Bone marrow (tissue), 2 donors: ENCODE data around the gene ZNF521.

Source experiments
- DNase-seq, 2 donors: peaks; one replicate each; lab custom pipeline; 2025; lab: John Stamatoyannopoulos, UW

Gene ZNF521

DNA sequence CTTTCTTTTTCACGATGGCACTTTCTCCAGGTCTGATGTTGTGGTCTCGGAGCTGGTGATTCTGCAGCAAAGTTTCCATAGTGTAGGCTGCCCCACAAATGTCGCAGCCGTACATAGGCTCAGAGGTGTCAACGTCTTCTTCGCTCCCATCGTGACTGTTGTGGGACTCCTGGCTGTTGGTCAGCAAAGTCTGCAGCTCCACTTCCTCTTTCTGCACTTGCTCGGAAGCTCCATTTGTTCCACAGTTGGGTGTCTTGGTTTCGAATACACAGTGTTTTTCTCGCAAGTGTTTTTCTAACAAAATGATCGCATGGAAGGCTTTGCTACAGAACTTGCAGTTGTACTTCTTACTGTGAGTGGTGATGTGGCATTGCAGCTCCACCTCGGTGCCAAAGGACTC lies 126.8 kb downstream of the ZNF521 start:
- peak in 1 of 2 donors; percentile 47 for DNase-seq

DNA sequence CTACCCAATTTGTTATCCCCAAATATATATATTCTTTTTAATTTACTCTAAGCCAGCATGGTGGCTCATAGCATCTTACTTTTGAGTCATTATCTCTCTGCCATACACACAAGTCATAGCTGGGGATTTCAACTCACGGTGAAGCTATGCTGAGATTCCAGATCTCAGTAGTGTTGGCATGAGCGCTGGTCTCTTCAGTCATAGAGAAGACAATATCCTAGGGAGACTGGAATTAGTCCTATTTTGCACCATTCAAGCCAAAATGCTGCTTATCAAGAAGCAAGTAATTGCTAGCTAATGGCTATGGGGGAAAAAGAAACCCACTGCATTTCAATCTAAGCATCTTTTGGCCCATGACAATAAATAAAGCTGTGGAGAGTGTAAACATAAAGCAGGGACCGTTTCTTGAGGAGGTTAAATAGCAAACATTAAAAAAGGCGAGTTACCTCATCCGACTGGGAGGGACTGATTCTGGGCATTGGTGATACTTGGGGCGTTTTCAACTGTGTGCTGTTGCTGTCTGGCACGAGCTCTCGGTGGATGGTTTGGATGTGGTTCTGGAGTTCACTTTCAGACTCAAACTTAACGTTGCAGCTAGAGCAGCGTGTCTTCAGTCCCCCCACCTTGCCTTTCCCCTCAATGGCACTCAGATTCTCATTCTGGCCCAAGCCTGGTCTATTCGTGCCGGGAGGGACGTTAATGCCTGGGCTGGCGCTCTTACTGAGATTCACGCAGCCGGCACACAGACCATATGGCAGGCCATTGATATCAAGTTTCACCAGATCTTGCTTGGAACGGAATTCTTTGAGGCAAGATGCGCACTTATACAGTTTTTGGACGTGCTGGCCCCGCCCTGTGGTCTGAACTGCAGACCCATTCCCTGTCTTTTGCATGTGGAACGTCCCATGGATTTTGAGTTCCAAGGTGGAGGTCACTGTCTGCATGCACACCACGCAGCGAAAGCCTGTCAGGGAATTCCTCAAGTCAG lies 127.8 kb downstream of the ZNF521 start:
- DNase-seq: no peak

DNA sequence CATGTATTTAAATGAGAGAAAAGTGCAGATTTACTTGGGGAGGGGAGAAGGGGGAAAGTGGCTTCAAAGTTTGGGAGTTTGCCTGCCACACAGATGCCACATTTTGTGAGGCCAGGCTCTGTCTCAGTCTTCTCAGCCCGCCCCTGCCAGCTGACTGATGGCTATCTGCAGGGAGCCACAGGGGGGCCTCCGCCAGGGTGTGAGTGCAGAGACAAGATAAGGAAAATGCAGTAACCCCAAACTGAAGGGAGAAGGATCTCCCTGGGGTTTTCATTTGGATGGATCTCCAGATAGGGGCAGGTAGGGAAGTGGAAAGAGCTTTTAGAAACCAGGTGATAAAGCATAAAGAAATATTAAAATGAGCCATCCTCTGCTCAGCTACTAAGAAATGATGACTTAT lies 128.8 kb downstream of the ZNF521 start:
- peak in 1 of 2 donors; percentile 58 for DNase-seq

DNA sequence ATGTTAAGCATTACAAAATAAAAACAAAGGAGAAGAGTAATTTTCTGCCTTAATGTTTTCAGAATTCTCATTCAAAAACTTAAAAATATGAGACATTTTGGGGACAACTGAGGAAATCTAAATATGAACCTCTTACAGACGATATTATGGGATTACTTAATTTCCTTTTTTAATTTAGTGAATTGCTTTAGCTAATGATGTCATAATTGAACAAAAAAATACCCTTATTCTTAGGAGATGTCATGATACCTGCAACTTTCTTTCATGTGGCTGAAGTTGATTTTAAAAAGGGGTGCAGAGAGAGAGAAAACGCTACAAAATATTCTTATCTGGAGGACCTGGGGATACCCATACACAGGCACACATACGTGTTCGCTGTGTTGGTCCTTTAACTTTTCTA lies 129.3 kb downstream of the ZNF521 start:
- DNase-seq: no peak

DNA sequence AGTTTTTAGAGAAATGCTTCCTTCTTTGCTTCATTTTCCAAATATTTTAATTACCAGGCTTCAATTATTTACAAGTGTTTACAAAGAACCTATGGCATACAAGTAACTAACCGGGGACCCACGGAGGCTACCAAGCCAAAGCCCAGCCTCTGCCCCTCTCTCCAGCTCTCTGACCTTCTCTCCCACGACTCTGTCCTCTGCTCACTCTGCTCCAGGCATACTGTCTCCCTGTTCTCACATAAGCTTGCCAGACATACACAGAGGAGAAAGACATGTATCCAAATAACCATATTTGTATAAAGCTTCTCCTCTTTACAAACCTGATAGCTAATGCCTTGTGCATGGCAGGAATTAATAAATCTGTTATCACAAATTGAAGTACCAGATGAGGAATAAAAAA lies 141.3 kb downstream of the ZNF521 start:
- no peak for DNase-seq

DNA sequence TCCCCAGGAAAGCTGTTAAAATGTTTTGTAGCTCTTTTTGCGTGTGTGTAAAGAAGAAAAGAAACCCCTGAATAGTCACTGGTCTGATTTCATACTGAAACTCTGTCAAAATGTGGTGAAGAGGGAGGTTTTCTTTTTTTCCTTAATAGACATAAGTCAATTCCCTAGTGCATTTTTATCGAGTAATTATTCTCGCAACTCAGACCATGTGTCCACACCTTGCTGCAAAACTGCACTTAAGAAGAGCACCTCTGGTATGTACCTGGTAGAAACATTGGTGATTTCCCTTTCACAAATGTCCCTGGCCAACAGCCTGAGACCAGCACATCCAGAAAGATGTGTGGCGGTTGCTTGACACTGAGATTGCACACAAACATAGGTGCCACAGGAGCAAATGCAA lies 159.9 kb downstream of the ZNF521 start:
- no peak for DNase-seq

DNA sequence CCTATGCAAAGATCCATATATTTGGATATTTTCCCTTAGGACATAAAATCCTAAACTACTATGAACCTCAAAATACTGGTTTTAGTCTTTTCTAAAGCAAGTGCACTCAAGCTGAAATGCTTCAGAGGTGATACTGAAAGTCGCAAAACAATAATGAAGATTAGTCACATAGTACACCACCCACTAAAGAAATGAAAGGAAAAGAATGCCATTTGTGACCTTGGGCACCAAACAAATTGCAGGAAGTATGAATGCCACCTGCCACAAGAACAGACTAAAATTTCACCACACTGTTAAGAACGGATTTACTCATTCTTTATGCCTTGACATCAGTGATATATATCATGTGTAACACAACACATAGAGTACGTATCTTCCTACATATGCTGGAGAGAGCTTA lies 161.5 kb downstream of the ZNF521 start:
- peak in 1 of 2 donors; percentile 63 for DNase-seq

DNA sequence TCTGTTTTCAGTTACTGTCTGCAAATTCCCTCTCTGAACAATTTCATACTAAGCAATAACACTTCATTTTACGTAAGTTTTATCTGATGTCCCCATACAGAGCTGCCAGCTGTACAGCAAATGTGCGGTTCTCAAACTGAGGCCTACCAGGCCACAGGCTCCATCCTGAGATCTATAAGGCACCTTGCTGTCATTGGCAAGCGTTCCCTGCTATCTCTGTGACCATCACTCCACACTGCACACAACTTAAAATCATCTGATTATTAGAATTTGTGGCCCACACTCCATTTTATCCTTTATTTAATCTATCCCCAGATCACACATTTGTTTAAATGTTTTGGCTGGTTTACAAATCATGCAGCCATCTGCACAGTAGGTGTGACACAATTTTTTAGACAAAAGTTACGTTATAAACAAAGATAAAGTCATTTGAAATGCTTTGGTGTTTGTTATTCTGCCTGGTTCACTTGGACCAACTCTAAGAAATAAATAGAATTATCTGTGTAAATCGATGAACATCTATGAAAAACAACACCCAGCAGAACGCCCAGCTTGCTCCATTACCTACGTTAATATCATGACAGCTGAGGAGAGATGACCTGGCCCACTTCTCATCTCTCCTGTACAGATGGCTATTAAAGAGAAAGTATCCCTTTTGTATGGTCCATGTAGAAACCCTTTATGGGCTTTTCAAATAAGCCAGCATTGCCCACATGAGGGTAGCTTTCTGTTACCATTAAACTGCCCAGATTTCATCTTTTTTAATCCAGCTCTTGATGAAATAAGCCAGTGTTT lies 162.4 kb downstream of the ZNF521 start:
- DNase-seq: no peak

DNA sequence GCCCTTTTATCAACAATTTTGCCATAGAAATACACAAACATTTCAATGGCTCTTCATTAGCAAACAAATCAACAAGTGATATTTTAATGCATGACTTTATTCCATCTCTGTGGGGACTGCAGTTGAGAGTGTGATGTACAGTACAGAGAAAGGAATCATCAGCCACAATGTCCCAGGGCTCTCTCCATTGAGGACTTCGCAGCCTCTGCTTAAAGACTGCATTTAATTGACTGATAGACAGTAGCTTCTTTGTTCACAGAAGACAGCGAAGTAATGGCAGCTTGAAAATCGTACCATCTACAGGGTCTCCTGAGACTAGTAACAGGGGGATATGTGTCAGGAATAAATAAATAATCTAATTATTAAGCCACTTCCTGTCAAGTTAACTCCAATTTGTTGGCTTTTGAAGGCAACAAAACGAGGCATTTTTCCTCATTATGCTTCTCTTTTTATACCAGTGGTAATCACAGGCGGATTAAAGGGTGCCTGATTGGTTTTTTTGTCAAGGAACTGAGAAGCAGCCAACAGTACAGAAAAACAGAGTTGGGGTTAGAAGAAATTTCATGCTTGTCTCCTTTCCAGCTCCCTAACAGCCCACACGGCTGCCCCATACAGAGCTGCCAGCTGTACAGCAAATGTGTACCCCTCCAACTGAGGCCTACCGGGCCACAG lies 164.3 kb downstream of the ZNF521 start:
- no peak for DNase-seq

DNA sequence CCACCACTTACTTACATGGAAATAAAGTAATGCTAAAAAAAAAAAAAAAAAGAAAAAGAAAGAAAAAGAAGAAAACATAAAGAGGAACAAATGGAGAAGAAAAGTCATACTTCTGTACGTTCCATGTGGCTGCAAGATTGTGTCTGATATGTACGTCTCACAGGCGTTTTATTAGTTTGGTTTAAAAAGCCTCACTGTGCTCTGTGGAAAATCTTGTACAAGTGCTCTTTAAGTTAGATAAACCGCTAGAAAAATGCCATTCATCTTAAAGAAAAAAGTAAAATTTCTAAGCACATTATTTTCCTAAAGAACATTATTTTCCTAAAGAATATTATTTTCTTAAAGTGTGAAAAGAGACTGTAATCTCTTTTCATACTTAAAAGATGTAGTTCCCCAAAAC lies 165.1 kb downstream of the ZNF521 start:
- DNase-seq: no peak

DNA sequence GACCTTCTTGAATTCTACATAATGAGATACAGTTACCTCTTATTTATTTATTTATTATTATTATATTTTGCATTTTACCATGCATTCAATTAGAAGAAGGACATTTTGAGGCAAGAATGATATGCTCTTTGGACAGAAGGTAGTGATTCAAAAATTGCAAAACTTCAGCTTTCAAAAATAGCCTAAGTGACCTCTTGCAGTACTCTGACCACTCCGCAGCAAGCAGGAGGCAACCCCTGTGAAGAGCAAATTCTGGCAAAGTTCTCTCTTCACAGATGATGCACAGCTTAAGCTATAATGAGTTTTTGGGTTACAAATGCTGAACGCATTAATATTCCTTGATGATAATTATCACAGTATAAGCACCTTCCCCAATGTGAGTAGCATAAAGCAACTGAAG lies 170.0 kb downstream of the ZNF521 start:
- no peak for DNase-seq

DNA sequence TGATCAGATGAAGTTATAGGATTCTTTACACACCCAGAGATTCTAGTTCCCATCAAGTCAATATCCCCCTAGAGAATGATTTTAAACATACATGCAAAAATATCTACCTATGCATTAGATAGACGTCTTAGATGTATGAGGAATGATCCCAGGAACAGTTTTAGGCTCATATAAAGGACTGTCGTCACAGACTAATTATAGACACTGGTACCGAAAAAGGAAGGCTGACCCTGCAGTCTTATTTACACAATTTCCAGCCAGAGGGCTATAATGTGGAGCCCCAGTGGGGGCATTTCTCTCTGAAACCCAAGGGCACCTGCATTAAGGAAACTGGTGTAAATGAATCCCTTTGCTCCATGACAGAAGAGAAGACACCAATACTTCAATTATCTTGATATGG lies 170.4 kb downstream of the ZNF521 start:
- no peak for DNase-seq

DNA sequence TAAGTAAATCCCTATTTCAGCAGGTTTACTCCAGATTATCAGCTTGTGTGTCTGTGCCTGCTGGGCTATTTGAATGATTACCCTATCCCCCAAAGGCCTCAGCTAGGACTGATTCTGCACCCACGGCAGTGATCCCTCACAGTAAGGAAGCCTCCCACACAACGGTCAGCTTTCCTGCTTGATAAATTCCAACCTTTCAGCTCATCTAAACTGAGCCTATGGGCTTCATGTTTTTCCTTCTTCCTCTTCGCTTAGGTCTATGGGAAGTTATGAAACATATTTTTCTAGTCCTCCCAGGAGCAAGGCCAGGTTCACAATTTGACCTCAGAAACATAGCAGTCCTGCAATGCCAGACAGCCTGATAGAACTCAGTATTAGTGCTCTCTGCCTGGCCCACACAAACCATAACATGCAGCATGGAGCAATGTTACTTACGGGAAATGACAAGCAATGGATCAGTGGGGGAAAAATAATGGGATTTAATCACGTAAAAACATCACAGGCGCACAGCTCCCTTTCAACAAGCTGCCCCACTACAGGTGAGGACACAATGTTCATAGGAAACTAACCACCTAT lies 170.9 kb downstream of the ZNF521 start:
- no peak for DNase-seq

DNA sequence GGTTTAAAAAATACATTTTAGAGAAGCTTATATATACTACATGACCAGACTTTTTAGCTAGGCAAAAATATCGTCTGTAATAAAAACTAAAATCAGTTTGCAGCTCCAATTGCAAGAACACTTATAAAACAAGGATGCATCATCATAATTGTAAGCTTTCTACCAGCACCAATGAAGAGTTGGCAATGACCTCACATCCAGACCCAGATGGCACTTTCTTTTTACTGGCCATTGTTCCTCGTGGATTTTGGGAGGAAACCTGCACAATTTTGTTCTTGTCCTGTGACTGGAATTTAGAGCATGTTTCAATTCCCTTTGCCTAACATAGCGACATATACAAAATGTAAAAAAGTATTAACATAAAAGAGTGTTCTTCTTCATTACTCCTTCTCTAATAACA lies 174.3 kb downstream of the ZNF521 start:
- no peak for DNase-seq

DNA sequence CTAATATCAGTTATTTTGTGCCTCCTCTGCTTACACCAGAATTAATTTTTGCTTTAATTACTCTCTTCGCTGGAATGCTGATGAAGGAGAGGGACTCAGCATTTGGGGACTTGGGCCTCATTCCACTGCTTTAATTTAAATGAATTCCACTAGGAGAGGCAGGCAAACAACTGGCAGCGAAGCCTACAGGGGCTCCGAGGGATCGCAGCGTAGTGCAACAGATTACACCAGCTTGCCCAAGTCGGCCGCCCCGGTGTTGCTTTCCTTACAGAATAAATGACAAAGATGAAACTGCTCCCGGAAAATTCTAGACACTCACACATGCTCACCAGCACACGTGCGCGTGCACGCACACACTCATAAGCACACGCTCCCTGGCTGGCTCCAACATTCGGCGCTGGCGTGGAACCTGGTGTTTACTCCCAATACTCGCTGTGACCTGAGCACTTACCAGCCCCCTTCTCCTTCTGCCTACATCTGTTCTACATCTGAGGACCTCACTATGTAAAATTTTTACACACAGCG lies 175.4 kb downstream of the ZNF521 start:
- DNase-seq: no peak

DNA sequence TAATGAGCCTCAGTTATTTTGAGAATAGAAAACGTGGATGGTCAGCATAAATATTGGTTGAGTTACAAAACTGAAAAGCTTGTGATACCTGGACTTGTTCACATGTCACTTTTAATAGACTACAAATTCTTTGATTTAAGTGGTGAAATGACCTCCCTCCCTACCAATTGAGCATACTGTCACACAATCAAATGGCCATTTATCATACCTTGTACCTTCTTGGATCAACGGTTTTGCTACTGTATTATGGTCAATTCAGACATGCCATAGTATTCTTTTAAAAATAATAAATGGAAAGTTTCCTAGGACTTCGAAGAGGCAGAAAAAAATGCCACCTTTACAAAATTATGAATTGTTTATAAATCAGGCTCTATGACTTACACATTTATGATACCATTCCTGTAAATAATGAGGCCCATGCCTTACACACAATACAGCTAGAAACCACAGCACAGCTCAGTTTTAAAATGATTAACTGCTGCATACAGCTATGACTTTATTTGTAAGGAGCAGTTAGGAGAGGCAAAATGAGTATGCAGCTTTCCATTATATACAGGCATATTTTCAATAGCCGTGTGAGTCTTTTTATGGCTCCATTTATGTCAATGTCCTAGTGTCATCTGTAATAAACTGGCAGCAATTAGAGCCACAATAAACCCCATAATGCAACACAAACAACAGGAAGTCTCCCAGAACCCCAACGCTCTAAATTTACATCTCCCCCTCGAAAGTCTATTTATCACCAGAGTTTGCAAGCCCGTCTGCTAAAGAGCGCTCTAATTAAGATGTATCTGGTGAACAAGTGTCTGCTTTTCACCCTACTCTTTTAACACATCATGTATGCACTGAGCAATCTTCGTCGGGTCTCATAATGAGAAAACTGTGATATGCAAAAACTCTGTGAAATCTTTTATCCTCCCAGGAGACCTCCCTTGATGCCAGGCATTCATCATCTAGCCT lies 176.1 kb downstream of the ZNF521 start:
- no peak for DNase-seq

DNA sequence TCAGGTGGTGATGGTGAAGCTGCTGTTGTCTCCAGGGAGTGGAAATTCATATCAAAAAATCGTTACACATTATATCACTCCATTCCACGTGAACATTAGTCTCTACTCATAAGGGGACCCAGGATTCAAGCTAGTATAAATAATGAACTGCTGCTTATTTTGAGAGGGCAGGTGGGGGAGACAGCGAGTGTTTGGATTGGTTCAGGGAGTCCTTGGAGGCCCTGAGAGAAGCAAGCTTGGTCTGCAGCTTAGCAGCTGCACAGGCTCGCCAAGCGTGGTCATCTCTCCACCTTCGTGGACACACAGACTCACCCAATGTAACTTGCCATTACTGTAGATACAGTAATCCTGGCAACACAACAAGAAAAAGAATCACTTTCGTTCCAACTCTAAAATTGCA lies 177.6 kb downstream of the ZNF521 start:
- no peak for DNase-seq

DNA sequence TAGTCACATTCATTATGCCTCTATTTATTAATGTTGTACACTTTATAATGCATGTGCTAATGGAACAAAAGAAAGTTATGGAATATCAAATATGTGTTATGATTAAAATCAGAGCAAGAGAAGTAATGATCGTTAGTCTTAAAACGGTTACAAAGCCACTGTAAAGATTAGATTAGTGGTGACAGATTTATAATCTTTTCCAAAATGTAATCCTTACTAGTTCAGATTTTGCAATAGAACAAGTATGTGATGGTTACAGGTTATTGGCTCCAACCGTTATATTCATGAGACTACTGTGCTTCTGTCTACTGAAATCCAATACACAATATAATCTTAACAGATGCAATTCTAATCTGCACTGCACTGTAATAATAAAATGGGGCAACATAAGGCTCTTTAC lies 180.6 kb downstream of the ZNF521 start:
- no peak for DNase-seq

DNA sequence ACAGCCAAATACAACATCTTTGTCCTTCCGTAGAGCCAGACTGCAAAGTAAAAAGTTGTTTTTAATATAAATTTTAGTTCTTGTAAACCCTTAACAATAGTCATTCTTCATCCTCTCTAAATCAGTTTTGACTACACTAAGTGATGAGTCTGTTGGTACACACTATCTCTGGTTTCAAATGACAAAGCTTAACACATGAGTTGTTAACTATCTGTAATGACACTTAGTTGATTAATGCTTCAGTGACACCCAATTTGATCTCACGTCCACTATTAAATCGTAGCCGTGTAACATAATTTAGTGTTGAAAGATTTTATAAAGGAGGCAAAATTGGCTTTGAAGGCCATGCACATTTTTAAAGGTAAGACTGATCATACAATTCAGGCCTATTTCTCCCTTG lies 181.6 kb downstream of the ZNF521 start:
- no peak for DNase-seq

DNA sequence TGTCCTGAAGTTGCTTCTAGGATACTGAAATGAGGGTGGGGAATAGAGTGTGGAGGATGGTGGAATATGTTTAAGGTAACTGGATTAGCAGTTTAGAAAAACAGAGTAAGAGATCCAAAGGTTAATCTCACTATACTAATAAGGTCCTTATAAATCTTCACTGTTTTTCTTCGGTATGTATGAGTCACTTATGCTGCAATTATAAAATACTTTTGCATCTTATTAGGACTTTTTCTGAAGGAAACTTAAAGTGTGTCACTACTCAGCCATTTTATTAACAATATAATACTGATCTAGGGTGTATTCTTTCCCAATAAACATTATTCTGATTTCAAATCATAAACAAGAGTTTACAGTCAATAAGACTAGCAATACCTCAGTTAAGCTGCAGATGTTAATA lies 182.3 kb downstream of the ZNF521 start:
- no peak for DNase-seq
